ENCODE results near the gene CRADD. TPM values are rescaled to one million over a fixed set of nuclear protein-coding genes. Genes with fewer than 3 reads are reported as not detected.
A peak's percentile ranks its signal among the peaks of the same experiment; 100 is the strongest.

The CRADD gene
- total and polyA plus RNA-seq, 2 of the 4 experiments (the other 2 are of a cell fraction): 11.1 to 14.0 TPM

- no peak for TF ChIP-seq BHLHE40 (IDR thresholded peaks at IDR 0.05; ENCODE audit: low read depth, low read length)
- no peak for TF ChIP-seq SMC3 (IDR thresholded peaks at IDR 0.05; ENCODE audit: low read depth, low read length)
- no peak for TF ChIP-seq RFX5 (IDR thresholded peaks at IDR 0.05; ENCODE audit: low read depth, low read length)
- no peak for TF ChIP-seq MAFK (IDR thresholded peaks at IDR 0.05; ENCODE audit: low read depth, low read length)
- TF ChIP-seq FOS (IDR thresholded peaks at IDR 0.05; ENCODE audit: low read depth, low read length): no peak
- TF ChIP-seq POLR2A (IDR thresholded peaks at IDR 0.05; ENCODE audit: low read depth, low read length): no peak
- TF ChIP-seq MXI1 (IDR thresholded peaks at IDR 0.05; ENCODE audit: borderline replicate concordance, low read depth, low read length): no peak
- no peak for TF ChIP-seq CHD1 (IDR thresholded peaks at IDR 0.05; ENCODE audit: low read depth, low read length)
- TF ChIP-seq MAZ (IDR thresholded peaks at IDR 0.05; ENCODE audit: borderline replicate concordance, low read depth, low read length): no peak
- TF ChIP-seq ELK1 (IDR thresholded peaks at IDR 0.05; ENCODE audit: borderline replicate concordance, low read depth, low read length): no peak
- no peak for TF ChIP-seq RCOR1 (IDR thresholded peaks at IDR 0.05; ENCODE audit: insufficient replicate concordance, low read length)
- TF ChIP-seq USF2 (IDR thresholded peaks at IDR 0.05; ENCODE audit: low read depth, low read length): no peak
- TF ChIP-seq CTCF (conservative IDR thresholded peaks at IDR 0.05; ENCODE audit: low read depth, low read length): no peak
- TF ChIP-seq CEBPB (IDR thresholded peaks at IDR 0.05; ENCODE audit: low read depth, low read length): no peak
- no peak overlapping the region for H3K18ac ChIP-seq (ENCODE audit: low read depth, low read length)
- H3K4me3 ChIP-seq (ENCODE audit: insufficient read depth, low read depth, low read length): no peak overlapping the region
- no peaks in the 10 kb centered on the region for H3K79me1 ChIP-seq (ENCODE audit: low read depth in 1 of 2, low read length in 2 of 2)
- no peak overlapping the region for H4K8ac ChIP-seq (ENCODE audit: low read depth in 2 of 2, low read length in 2 of 2)
- ChIA-PET CTCF (no interaction called here), POLR2A (ENCODE audit: unreplicated experiment) (no interaction called here)
- H3K9me3 ChIP-seq (ENCODE audit: control insufficient read depth, insufficient read depth, low read length): no peaks in the 10 kb centered on the region
- no peak overlapping the region for H3K4ac ChIP-seq (ENCODE audit: low read depth, low read length)
- no peak overlapping the region for H3K4me2 ChIP-seq (ENCODE audit: low read depth, low read length)
- no TSS peak for BruUV-seq (replicated peaks)
- dilution Hi-C loops (cut with HindIII; ENCODE audit: low sequenced_read_pairs, unreplicated experiment): no loop called here
- no peak overlapping the region for H3K14ac ChIP-seq (replicated peaks; ENCODE audit: low read depth, low read length)
- H2AFZ ChIP-seq (replicated peaks; ENCODE audit: low read length, poor library complexity): no peak overlapping the region
- no peak overlapping the region for H2AK5ac ChIP-seq (ENCODE audit: low read depth, low read length)
- H4K5ac ChIP-seq (ENCODE audit: low read depth, low read length): no peak overlapping the region
- no peak overlapping the region for H3K56ac ChIP-seq (ENCODE audit: extremely low read depth, insufficient read depth, low read length)
- WGBS, 2 experiments (ENCODE audit: extremely low coverage in 2 of 2, insufficient read length in 1 of 2): 98% methylated on average over 8 of the region's 15 CpGs; no CpG with 5 or more reads in 1 of the 2 experiments
- no peak overlapping the region for H2BK5ac ChIP-seq (ENCODE audit: low read depth, low read length, poor library complexity, severe bottlenecking)
- no peak for ATAC-seq (ENCODE audit: low read depth)
- H2BK15ac ChIP-seq (ENCODE audit: low read depth, low read length): no peak overlapping the region
- no peaks in the 10 kb centered on the region for H3K4me1 ChIP-seq (ENCODE audit: control insufficient read depth, insufficient read depth, low read length)
- in situ Hi-C loops (cut with MboI; ENCODE audit: low sequenced_read_pairs): no loop called here
- H4K91ac ChIP-seq (ENCODE audit: insufficient read depth, low read depth, low read length): no peak overlapping the region
- H2BK20ac ChIP-seq (ENCODE audit: low read depth, low read length): no peak overlapping the region
- H3K27ac ChIP-seq (ENCODE audit: insufficient read depth, low read length): no peak overlapping the region
- no peak overlapping the region for H3K9ac ChIP-seq (ENCODE audit: low read depth, low read length)
- DNase-seq: no peak
- intact Hi-C loops (cut with micrococcal nuclease): loop anchor here (10.0 kb wide), 1 partner anchor 1965 kb away; no protein-coding TSS in a partner anchor
- H2AK9ac ChIP-seq (replicated peaks; ENCODE audit: low read depth, low read length, poor library complexity): peak overlapping the region; percentile 70
- 0 out of 2 replicates have a peak, but pooled peaks cover 3% of the 10 kb centered on the region for H3K9me1 ChIP-seq (ENCODE audit: insufficient read depth, low read length)
- H2BK120ac ChIP-seq (ENCODE audit: low read depth, low read length): no peak overlapping the region
- no peaks in the 10 kb centered on the region for H3K27me3 ChIP-seq (ENCODE audit: control insufficient read depth, insufficient read depth, low read length)
- no peaks in the 10 kb centered on the region for H3K36me3 ChIP-seq (ENCODE audit: control insufficient read depth, insufficient read depth, low read length)
- H3K23ac ChIP-seq (ENCODE audit: low read depth, low read length): no peak overlapping the region
- H4K20me1 ChIP-seq (ENCODE audit: insufficient read depth, low read length): no peaks in the 10 kb centered on the region
These were observed 172.8 kb downstream of the CRADD start for GRCh38 chr12:93849946-93850345.

Data from IMR-90 (cell line).